Transverse colon (tissue), 3 donors: ENCODE results near the gene DOCK6.

Experiments used
- CTCF ChIP-seq, 5 experiments: fragments of 200-600 bp in 3 of 5; fragments of 450-650 bp in 2 of 5; sonication (generic) in 3 of 5; IDR thresholded peaks; 1 replicate in 2 of 5; 2 replicates in 3 of 5; pipeline ENCODE4 v1.5.1; 2016 to 2017; ENCODE audit warnings: antibody characterized with exemption in 5 of 5, inconsistent platforms in 3 of 5, mild to moderate bottlenecking in 2 of 5, moderate library complexity in 1 of 5
- EP300 ChIP-seq: sonication (generic); formaldehyde crosslinking; IDR thresholded peaks from one replicate; pipeline ENCODE4 v1.6.1; 2017; ENCODE audit warnings: antibody characterized with exemption, low read depth
- POLR2A ChIP-seq: fragments of 450-650 bp; IDR thresholded peaks from one replicate; pipeline ENCODE4 v1.6.1; 2016; ENCODE audit warnings: antibody characterized with exemption, mild to moderate bottlenecking, moderate library complexity

GRCh38 chr19:11204076-11204602 is 58.2 kb downstream of the DOCK6 start:
- TF ChIP-seq EP300 (no peak), CTCF (IDR thresholded peaks at IDR 0.05) (peak in 1 of 5 experiments; percentile 34), POLR2A (no peak)
